ENCODE results near the gene FBLN1. TPM values are rescaled to one million over a fixed set of nuclear protein-coding genes. Genes with fewer than 3 reads are reported as not detected.

Gene FBLN1
- total and polyA plus RNA-seq, 2 of the 13 experiments (the other 11 are each of a cell fraction or from before 2014, with no cell fraction given): 37.3 to 103 TPM

DNA sequence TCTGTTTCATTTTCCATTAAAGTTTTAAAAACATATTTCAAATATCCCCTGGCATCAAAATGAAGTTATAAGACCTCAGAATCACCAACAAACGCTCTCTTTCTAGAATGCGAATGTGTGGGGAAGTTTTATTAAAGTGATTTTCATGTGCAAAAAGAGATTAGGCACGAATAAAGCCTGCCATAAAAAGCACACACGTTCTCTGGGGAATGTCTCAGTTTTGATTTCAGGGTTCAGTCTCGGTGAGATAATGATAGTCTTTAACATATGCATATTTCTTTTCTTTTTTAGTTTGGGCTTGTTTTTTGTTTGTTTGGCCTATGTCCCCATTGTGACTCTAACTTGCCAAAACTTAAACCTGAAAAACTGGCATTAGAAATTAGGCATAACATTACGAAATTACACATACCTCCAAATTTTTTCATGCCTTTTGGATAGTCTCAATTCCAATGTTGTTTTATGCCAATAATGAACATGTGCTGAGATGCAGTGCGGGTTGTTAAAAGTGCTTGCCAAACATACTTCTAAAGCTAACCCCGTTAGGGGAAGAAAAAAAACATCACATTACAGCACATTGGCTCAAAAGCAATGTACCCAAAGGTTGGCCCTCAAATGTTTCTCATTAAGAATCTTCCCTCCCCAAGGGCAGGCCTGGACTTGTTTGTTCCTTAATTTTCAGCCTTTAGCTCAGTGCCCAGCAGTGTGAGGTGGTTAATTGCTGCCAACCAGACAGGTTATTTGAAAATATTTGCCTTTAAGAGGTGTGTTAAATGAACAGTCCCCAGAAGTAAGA lies 33.2 kb upstream of the FBLN1 start:
- ATAC-seq: no peak
- Histone ChIP-seq H3K36me3 (replicated peaks in 1 of 2; ENCODE audit: control insufficient read depth in 1 of 2, insufficient read depth in 2 of 2, low read length in 2 of 2) (no peaks in the 10 kb centered on the region), H3K27ac (ENCODE audit: extremely low read length, insufficient read depth, low read length) (no peak overlapping the region), H3K4me2 (ENCODE audit: low read depth, low read length) (no peak overlapping the region), H2AFZ (ENCODE audit: low read length) (peak overlapping the region; percentile 72), H4K20me1 (ENCODE audit: insufficient read depth, low read length) (no peaks in the 10 kb centered on the region), H3K27me3 (ENCODE audit: control insufficient read depth in 1 of 2, insufficient read depth in 2 of 2, low read length in 2 of 2) (no peaks in the 10 kb centered on the region), H3K9ac (ENCODE audit: insufficient read depth, low read depth, low read length) (no peak overlapping the region), H3K79me2 (ENCODE audit: insufficient read depth, low read length) (no peaks in the 10 kb centered on the region), H3K9me3 (ENCODE audit: low read length) (no peaks in the 10 kb centered on the region), H3K4me1 (ENCODE audit: insufficient read depth, low read length) (peaks cover 24% of the 10 kb centered on the region), H3K4me3 (replicated peaks in 1 of 3; ENCODE audit: insufficient read depth in 1 of 3, low read depth in 2 of 3, low read length in 3 of 3) (no peak overlapping the region)
- ChIA-PET POLR2A (no interaction called here), CTCF (ENCODE audit: low intra/inter-chr PET ratio, low total read pairs) (no interaction called here)
- WGBS (ENCODE audit: low lambda C conversion rate): 70% methylated on average over 8 of the region's 8 CpGs
- in situ Hi-C loops (cut with HindIII; ENCODE audit: extremely low pct_ligation_motif_present, low pct_unique_long_range_greater_than_20kb) (no loop called here), intact Hi-C loops (cut with micrococcal nuclease; ENCODE audit: unreplicated experiment) (no loop called here)
- no TSS peak for BruUV-seq (replicated peaks)
- FAIRE-seq: no peak
- no peak for DNase-seq (ENCODE audit: low spot score)
- TF ChIP-seq ZNF792 (CRISPR knock-in tag; IDR thresholded peaks at IDR 0.05) (no peak), ZNF441 (CRISPR knock-in tag; IDR thresholded peaks at IDR 0.05; ENCODE audit: borderline replicate concordance) (no peak), TCF7 (IDR thresholded peaks at IDR 0.05; ENCODE audit: low read depth) (no peak), ARID2 (CRISPR knock-in tag; IDR thresholded peaks at IDR 0.05; ENCODE audit: borderline replicate concordance) (no peak), RBAK (CRISPR knock-in tag; IDR thresholded peaks at IDR 0.05) (no peak), NFIB (CRISPR knock-in tag; IDR thresholded peaks at IDR 0.05; ENCODE audit: borderline replicate concordance) (no peak), NR3C1 (CRISPR knock-in tag; IDR thresholded peaks at IDR 0.05) (no peak), ARNT (IDR thresholded peaks at IDR 0.05) (no peak), TCF12 (IDR thresholded peaks at IDR 0.05) (no peak), TCF12 (CRISPR knock-in tag; IDR thresholded peaks at IDR 0.05) (no peak), ZSCAN30 (CRISPR knock-in tag; IDR thresholded peaks at IDR 0.05) (no peak), SNAPC2 (CRISPR knock-in tag; IDR thresholded peaks at IDR 0.05) (no peak), NFYC (CRISPR knock-in tag; IDR thresholded peaks at IDR 0.05) (no peak), ZNF124 (CRISPR knock-in tag; IDR thresholded peaks at IDR 0.05) (no peak)
- TF ChIP-seq, protein P1, sequence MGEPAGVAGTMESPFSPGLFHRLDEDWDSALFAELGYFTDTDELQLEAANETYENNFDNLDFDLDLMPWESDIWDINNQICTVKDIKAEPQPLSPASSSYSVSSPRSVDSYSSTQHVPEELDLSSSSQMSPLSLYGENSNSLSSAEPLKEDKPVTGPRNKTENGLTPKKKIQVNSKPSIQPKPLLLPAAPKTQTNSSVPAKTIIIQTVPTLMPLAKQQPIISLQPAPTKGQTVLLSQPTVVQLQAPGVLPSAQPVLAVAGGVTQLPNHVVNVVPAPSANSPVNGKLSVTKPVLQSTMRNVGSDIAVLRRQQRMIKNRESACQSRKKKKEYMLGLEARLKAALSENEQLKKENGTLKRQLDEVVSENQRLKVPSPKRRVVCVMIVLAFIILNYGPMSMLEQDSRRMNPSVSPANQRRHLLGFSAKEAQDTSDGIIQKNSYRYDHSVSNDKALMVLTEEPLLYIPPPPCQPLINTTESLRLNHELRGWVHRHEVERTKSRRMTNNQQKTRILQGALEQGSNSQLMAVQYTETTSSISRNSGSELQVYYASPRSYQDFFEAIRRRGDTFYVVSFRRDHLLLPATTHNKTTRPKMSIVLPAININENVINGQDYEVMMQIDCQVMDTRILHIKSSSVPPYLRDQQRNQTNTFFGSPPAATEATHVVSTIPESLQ (CRISPR knock-in tag; conservative IDR thresholded peaks at IDR 0.05): no peak
- TF ChIP-seq, protein P2, sequence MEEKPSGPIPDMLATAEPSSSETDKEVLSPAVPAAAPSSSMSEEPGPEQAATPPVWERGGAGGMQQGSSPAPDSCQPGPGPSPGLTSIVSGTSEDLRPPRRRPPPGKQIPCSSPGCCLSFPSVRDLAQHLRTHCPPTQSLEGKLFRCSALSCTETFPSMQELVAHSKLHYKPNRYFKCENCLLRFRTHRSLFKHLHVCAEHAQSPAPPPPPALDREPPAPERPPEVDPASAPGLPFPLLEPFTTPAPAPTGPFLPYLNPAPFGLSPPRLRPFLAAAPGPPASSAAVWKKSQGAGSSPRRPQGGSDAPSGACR (CRISPR knock-in tag; IDR thresholded peaks at IDR 0.05): no peak
- TF ChIP-seq, protein P3, sequence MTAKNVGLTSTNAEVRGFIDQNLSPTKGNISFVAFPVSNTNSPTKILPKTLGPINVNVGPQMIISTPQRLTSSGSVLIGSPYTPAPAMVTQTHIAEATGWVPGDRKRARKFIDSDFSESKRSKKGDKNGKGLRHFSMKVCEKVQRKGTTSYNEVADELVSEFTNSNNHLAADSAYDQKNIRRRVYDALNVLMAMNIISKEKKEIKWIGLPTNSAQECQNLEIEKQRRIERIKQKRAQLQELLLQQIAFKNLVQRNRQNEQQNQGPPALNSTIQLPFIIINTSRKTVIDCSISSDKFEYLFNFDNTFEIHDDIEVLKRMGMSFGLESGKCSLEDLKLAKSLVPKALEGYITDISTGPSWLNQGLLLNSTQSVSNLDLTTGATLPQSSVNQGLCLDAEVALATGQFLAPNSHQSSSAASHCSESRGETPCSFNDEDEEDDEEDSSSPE (CRISPR knock-in tag; IDR thresholded peaks at IDR 0.05): no peak

Measured in HepG2 (cell line).